Measurements from ENCODE around the gene TIAL1.
"Not testable (repeated sequence)": the region's sequence is repeated elsewhere in the genome, so short reads cannot be mapped to it uniquely, and the experiment has no call there.

Gene TIAL1

DNA sequence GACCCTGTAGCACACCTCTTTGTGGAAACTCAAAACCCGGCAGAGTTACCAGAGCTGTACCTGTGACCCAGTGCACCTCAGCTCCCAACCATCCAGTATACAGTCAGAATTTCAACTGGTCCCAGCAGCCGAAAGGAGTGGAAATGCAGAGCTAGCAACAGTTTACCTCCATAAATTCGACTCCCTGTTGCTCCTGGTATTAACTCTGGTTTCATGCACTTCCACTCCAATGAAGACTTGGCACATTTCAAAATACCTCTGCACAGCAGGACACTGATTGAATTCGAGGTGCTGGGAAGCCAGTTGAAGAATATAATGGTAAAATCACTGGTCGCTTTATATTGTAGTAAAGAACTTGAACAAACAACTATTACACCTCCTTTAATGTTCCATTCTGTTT, 17.9 kb upstream of the TIAL1 start:
- in situ Hi-C loops (cut with MboI; ENCODE audit: low sequenced_read_pairs) = no loop called here

DNA sequence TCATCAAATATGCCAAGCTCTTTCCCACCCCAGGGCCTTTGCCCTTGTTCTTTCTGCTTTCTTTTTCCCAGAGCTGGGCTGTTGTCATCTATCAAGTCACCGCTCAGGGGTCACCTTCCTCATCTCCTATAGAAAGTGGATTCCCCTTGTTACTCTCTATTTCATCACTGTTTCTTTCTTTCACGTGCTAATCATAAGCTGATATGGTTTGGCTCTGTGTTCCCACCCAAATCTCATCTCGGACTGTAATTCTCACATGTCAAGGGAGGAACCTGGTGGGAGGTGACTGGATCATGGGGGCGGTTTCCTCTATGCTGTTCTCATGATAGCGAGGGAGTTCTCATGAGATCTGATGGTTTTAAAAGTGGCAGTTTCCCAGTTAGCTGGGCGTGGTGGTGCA, 17.0 kb upstream of the TIAL1 start:
- in situ Hi-C loops (cut with MboI; ENCODE audit: low sequenced_read_pairs) = no loop called here

DNA sequence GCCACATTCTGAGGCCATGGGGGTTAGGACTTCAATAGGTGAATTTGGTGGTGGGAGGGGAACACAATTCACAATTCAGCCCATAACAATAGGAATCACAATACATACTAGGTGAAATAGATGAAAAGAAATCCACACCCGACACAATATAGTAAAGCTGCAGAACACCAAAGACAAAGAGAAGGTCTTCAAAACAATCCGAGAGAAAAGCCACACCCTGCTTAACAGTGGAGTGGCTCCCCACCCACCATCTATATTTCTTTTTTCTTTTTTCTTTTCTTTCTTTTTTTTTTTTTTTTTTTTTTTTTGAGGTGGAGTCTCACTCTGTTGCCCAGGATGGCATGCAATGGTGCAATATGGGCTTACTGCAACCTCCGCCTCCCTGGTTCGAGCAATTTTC, 14.7 kb upstream of the TIAL1 start:
- in situ Hi-C loops (cut with MboI; ENCODE audit: low sequenced_read_pairs) = no loop called here

DNA sequence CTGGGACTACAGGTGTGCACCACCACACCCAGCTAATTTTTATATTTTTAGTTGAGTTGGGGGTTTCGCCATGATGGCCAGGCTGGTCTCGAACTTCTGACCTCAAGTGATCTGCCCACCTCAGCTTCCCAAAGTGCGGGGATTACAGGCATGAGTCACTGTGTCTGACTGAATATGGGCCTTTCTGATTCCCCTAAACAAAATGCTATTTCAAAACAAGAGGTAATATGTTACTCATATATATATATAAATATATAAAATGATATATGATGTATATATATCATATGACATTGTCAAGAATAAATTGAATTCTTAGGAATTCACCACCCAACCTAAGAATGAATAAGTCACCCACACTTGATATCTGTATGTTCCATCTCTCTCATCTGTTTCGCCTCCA, 12.8 kb upstream of the TIAL1 start:
- in situ Hi-C loops (cut with MboI; ENCODE audit: low sequenced_read_pairs) = no loop called here

DNA sequence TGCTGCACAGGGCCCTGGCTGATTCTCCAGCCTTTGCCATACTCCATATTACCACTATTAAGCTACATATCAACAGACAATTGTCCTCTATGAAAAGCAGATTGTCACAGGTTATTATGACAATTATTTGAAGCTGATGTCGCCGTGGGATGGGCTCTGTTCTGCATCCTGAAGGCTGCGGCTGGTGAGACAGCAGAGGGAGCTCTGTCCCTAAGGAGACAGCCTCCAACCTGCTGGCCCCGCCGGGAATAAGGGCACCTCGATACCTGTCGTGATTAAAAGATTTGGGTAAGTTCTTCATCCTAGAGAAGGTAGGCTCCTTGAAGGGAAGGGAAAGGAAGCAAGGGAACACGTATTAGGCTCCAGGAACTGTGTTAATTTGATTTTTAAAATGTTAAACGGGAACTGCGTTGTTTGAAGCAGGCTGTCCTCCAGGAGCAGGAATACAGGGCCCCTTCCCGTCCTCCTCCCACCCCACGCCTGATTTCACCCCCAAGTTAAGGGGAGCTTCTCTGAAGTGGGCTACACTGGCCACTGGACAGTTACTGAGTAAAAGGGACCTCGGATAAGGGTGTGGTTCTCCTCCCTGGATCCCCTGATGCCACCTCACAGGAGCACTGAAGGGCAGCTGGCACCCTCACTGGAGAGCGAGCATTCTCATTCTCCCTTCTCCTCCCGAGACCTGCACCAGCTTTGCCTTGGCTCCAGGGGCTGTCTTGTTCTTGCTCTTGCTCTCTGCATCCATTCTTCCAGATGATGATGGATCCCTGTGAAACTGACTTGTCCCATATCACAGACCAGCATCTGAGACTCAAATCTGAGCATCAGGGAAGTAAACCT, 11.8 kb upstream of the TIAL1 start:
- in situ Hi-C loops (cut with MboI; ENCODE audit: low sequenced_read_pairs) = no loop called here

DNA sequence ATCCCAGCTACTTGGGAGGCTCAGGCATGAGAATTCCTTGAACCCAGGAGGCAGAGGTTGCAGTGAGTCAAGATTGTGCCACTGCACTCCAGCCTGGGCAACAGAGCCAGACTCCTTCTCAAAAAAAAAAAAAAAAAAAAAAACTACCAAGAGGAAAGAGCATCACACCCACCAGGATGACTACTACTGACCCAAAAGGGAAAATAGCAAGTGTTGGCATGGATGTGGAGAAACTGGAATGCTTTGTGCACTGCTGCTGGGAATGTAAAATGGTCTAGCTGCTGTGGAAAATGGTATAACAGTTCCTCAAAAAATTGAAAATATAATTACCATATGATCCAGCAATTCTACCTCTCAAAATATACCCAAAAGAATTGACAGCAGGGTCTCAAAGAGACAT, 7.7 kb upstream of the TIAL1 start:
- in situ Hi-C loops (cut with MboI; ENCODE audit: low sequenced_read_pairs) = no loop called here

DNA sequence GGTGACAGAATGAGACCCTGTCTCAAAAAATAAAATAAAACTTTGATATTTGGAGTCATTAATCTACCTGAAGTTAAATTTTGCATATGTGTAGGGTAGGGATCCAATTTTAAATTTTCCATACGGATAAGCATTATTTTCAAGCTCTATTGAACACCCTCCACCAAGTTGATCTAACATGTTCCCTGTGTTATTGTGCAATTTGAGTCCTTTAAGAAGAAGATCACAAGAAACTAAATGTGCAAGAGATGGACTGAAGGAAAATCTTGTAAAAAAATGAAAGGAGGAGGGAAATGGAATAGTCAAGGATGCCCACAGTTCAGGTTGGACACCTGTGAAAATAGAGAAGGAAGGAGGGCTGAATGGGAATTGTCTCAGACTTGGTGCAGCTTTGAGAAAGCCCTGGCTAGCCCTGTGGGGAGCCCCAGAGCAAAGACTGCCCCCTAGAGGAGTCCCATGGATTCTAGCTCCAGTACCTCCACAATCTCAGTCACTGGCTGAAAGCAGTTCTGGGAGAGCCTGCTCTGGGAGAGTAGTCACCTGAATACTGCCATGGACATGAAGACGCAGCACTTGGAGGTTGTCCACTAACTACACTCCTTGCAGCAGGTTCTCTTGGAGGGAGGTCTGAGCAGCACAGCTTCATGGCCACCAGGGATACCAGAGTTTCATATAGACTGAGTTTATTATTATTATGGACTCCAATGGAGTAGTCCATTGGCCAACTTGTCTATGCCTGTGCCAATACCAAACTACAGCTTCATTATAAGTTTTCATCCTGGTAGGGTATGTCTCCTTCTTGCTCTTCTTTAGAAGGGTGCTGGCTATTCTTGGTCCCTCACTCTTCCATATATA, 5.7 kb upstream of the TIAL1 start:
- in situ Hi-C loops (cut with MboI; ENCODE audit: low sequenced_read_pairs) = no loop called here

DNA sequence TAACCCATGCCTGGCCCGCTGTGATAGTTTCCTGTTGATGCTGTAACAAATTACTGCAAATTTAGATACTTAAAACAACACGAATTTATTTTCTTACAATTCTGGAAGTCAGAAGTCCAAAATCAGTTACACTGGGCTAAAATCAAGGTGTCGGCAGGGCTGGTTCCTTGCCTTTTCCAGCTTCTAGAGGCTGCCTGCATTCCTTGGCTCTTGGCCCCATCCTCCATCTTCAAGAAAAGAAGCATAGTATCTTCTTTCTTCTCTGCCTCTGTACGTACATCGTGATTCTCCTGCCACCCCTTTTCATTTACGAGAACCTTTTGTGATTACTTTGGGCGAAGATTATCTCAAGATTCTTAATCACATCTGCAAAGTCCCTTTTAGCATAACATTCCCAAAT, 1.6 kb upstream of the TIAL1 start:
- in situ Hi-C loops (cut with MboI; ENCODE audit: low sequenced_read_pairs) = no loop called here

DNA sequence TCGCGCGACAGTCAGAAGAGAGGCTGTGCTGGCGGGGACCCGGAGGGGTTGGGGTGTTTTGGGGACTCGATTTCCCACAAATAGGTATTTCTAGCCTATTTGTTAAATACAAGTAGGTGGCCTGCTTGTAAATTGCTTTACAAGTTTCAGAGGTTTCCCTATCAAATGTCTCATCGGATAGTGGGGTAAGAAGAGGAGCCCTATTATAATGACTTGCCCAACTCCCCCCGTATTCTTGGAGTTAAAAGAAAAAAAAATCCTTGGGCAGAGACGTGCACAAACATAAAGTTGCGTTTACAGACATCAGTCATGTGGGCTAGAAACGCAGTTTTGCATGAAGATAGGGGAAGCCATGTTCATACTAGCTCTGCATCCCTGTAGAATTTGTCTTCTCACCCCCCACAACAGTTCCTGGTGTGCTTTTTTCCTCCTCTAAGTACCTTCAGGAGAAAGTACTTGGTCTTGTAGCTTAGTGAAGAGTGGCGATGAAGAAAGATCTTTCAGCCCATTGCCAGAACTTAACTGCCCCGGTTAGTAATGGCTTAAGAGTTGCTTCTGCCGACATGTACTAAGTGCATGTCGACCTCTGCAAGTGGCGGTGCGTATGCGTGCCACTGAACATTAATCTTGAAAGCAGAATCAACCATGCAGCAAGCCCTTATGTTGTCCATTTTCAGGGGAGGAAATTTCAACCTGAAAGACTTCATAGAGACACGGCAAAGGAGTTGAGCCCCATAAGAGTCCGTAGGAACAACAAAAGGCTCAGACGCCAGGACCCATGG, 832 bp upstream of the TIAL1 start:
- in situ Hi-C loops (cut with MboI; ENCODE audit: low sequenced_read_pairs) = no loop called here

DNA sequence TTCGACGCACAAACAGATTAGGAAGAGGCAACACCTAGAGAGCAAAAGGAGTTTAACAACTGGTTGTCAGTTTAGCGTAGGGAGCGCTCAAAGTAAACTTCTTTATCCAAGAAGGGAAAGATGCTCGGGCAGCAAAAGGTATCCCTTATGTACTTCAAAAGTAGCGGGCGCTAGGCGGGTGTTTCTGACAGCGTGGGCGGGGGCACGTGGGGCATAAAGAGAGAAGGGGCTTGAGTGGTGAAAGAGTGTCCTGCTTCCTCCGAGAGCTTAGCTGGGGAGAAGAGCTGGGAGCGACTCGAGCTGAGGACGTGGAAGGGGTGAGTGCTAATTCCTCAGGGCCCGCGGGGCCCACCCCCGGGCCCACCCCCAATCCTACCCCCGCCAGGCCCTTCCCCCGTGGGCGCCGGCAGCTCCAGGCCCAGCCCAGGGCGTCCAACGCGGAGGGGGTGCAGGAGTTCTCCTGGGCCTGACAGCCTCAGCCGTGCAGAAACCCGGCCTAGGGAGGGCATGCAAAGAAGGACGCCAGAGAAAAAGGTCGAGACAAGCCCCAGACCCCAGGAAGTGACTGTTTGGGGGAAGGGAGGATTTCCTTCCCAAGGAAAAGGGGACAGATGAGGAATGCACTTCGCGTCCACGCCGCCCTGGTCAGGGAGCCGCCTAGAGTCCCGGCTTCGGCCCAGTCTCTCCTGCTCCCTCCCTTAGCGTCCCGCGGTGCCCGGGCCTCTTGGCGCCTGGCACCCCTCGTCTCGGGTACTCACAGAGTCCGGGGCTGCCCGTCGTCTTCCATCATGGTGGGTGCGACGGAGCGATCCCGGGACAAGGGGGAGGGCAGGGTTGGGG, 868 bp downstream of the TIAL1 start:
- in situ Hi-C loops (cut with MboI; ENCODE audit: low sequenced_read_pairs) = no loop called here

DNA sequence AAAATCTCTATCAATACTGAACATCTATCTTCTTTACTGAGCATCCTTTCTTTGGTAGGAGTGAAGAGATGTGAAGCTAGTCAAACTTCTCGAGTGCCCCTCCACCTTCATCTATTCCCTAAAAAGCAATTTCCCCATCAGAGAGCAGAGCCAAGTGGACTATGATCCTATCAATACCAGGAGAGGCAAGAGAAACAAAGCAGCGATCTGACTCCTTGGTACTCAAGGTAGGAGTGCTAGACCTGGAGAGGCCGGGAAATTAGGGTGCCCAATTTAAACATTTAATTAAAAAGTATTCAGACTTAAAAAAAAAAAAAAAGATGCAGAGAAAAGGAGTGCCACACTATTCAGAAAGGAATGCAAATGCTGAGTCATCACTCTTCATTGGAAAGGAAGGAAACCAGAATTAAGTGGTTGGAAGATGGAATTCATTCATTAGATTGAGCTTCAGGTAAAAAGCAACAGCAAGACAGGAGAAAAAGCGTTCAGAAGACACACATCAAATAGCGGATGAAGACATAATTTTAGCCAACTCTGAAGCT, 1.6 kb downstream of the TIAL1 start:
- in situ Hi-C loops (cut with MboI; ENCODE audit: low sequenced_read_pairs) = no loop called here

DNA sequence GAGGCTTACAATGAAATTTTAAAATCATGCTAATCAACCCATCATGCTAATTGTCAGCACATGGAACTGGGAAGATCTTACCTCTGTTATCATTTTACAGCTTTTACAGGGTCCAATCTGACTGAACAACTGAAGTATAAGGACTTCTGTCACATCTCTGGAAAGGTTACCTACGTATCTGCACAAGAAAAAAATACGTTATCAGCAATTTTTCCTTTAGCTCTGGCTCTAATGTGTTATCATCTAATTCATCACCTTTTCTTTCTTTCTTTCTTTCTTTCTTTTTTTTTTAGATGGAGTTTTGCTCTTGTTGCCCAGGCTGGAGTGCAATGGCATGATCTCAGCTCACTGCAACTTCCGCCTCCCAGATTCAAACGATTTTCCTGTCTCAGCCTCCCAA, 8.7 kb downstream of the TIAL1 start:
- in situ Hi-C loops (cut with MboI; ENCODE audit: low sequenced_read_pairs) = no loop called here

DNA sequence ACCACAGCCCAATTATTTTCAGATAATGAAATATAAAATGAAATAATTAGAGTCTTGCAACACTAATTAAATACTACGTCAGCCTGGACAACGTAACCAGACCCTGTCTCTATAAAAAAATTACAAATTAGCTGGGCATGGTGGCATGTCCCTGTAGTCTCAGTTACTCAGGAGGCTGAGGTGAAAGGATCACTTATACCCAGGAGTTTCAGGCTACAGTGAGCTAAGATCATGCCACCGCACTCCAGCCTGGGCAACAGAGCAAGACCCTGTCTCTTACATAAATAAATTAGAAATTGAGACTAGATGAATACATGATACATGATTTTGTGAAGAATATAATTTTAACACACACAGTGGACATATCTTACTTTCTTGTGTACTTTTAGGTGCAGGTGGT, 18.4 kb downstream of the TIAL1 start:
- in situ Hi-C loops (cut with MboI; ENCODE audit: low sequenced_read_pairs) = no loop called here

DNA sequence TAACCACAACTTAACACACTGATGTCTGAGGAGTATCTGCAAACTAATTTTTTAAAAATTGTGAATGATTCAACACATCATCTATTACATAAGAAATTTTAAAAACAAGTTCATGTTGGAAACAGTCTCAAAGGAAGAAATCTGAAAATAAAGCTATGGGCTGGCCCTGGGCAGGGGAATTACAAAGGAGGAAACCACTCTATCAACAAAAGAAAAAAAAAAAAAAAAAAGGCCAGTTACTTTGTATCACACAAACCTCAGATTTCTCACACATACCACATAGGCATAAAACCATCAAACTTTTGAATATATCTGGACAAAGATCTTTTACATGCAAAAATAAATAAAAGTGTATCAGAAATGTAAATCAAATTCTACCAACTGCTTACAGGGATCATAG, 20.8 kb downstream of the TIAL1 start:
- in situ Hi-C loops (cut with MboI; ENCODE audit: low sequenced_read_pairs) = no loop called here

DNA sequence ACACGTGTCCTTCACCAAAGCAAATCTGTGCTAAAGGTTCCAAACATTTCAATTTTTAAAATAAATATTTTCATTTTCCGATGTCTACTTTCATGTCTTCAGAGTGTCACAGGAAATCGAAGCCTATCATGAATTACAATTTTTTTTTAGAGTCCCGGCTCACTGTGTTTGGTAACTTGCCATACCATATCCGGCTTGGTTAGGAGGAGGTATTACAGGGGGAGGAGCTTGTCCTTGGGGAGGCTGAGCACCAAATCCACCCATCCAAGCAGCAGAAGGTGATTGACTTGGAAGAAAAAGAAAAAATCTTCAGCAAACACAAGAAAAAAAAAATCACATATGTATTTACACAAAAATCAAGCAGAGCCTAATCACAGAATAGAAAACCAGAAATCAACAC, 21.3 kb downstream of the TIAL1 start:
- in situ Hi-C loops (cut with MboI; ENCODE audit: low sequenced_read_pairs) = no loop called here

DNA sequence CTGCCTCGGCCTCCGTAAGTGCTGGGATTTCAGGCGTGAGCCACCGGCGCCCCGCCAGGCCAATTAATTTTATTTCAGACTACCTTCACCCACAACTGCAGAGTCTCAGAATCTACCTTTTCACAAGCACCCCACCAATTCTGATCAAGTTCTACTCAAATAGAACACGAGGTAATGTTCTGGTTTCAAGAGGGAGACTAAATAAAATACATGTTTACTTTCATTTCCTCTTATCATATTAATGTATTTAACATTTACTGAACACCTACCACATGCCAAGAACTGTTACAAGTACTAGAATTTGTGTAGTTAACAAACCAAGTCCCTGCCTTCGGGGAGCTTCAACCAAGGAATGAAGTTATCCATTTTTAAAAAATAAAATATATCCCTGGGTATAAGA, 28.8 kb downstream of the TIAL1 start:
- in situ Hi-C loops (cut with MboI; ENCODE audit: low sequenced_read_pairs) = no loop called here

DNA sequence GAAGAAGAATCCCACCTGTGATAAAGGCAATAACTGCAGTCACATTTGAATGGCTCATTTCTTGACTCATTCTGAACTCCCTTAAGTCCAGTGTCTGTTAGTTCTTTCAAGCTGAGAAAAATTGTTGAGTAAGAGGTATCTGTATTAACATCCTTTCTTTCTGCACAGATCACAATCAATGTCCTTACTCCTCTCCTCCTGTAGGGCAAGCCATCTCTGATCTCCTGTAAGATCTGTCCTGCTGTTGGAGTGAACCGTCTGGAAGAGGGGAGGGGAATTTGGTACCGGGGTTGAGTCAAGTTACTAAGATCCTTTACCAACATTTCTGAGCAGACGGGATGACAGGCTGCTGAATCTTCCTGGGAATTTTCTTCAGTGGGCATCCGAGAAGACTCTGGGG, 34.7 kb downstream of the TIAL1 start:
- in situ Hi-C loops (cut with MboI; ENCODE audit: low sequenced_read_pairs) = no loop called here

DNA sequence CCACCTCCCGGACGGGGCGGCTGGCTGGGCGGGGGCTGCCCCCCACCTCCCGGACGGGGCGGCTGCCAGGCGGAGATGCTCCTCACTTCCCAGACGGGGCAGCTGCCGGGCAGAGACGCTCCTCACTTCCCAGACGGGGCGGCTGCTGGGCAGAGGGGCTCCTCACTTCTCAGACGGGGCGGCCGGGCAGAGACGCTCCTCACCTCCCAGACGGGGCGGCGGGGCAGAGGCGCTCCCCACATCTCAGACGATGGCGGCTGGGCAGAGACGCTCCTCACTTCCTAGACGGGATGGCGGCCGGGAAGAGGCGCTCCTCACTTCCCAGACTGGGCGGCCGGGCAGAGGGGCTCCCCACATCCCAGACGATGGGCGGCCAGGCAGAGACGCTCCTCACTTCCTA, 37.3 kb downstream of the TIAL1 start:
- in situ Hi-C loops (cut with MboI; ENCODE audit: low sequenced_read_pairs) = not testable (repeated sequence)

DNA sequence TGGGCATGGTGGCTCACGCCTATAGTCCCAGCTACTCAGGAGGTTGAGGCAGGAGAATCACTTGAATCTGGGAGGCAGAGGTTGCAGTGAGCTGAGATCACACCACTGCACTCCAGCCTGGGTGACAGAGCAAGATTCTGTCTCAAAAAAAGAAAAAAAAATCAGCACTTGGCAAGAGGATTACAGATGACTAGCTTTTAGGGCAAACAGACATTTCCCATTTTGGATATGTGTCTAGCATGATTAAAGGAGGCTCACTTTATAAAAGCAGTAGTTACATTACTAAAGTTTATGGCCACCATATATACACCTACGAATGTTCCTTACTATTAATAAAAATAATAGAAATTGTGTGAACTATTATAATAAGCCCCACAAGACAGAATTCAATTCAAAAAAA, 40.7 kb downstream of the TIAL1 start:
- in situ Hi-C loops (cut with MboI; ENCODE audit: low sequenced_read_pairs) = not testable (repeated sequence)

DNA sequence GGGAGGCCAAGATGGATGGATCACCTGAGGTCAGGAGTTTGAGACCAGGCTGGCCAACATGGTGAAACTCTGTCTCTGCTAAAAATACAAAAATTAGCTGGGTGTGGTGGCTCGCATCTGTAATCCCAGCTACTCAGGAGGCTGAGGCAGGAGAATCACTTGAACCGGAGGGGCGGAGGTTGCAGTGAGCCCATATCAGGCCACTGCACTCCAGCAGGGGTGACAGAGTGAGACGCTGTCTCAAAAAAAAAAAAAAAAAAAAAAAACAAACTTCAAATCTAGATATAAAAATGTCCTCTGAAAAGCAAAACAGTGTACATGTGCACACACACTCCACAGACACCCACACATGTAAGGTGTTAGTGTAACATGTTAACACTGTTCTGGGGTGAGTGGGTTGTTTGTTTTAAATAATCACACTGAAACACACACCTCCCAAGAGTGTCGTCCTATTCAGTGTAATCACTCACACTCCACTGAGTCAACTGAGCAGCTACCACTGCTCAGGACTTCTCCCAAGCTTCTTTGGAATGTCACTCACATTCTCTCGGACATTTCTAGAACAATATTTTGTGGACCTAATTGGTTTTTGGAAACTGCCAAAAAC, 41.5 kb downstream of the TIAL1 start:
- in situ Hi-C loops (cut with MboI; ENCODE audit: low sequenced_read_pairs) = no loop called here
